NCI-H226 (cell line): ENCODE results near the gene ANTKMT.

Experiments
- DNase-seq: peaks from one replicate; pipeline ENCODE4 v3.0.0-alpha.2; 2015

Gene ANTKMT

GRCh38 chr16:715477-716199 lies 5.3 kb upstream of the ANTKMT start:
- DNase-seq, result peak; percentile 31

- peak; percentile 9 for DNase-seq
These were observed 4.8 kb upstream of the ANTKMT start for GRCh38 chr16:716200-716568.

DNA sequence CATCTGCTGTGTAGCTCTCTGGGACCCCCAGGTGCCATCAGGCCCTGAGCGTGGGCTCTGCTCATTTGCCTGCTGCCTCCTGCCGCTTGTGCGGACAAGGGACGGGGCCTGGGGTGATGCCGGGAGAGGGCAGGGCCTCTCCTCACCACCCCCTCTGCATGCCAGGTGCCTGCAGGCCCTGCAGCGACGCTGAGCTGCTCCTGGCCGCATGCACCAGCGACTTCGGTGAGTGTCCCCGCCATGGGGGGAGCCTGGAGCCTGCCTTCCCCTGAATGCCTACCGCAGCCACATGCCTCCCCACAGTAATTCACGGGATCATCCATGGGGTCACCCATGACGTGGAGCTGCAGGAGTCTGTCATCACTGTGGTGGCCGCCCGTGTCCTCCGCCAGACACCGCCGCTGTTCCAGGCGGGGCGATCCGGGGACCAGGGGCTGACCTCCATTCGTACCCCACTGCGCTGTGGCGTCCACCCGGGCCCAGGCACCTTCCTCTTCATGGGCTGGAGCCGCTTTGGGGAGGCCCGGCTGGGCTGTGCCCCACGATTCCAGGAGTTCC lies 4.1 kb upstream of the ANTKMT start:
- DNase-seq, result no peak

DNA sequence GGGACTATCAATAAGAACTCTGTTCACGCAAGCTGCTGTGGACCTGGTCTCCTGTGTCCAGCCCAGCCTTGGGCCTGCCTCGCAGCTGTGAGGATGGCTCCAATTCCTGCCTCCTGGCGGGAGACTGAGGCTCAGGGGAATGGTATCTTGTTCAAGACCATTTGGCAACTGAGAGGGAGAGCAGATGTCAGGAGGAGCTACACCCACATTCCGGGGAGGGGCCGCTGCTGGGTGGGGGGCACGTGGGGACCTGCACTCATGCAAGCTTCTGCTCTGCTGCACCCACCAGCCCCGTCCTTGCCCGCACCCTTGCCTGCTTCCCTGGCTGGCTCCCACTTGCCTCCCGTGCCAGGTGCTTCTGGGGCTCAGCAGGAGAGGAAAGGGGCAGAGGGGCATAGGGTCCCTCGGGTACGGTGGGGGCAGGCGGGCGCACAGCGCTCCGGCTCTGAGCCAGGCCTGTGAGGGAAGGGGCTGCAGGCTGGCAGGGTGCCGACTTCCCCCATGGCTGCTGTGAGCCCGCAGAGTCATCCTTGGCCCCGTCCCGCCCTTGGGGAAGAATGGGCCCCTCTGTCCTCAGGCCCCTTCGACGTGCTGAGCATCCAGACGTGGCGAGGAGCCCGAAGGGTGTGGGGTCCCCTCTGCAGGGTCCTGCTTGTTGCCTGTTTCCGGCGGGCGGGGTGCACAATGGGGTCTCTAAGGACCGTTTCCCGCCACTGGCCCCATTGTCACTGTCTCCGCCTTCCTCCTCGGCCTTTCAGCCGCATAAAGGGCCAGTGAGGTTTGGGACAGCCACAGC lies 3.3 kb upstream of the ANTKMT start:
- no peak for DNase-seq

- DNase-seq, result no peak
These were observed 2.6 kb upstream of the ANTKMT start for GRCh38 chr16:718389-718788.

DNA sequence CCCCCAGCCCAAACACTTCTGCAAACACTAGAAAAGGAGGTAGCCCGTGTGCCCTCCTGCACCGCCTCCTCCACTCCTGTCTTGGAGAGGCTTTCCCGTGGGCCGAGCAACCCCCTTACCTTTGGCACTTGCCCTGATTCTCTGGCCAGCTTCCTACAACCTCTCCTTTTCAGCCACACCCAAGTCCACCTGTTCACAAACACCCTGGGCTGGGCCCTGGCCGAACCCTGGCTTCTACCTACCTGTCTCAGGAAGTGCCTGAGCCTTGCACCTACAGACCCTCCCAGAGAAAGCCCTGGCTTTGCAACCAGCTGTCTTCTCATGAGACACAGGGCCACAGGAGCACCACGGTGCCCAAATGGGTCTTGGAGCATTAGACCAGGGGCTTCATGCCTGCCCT lies 2.0 kb upstream of the ANTKMT start:
- no peak for DNase-seq

DNA sequence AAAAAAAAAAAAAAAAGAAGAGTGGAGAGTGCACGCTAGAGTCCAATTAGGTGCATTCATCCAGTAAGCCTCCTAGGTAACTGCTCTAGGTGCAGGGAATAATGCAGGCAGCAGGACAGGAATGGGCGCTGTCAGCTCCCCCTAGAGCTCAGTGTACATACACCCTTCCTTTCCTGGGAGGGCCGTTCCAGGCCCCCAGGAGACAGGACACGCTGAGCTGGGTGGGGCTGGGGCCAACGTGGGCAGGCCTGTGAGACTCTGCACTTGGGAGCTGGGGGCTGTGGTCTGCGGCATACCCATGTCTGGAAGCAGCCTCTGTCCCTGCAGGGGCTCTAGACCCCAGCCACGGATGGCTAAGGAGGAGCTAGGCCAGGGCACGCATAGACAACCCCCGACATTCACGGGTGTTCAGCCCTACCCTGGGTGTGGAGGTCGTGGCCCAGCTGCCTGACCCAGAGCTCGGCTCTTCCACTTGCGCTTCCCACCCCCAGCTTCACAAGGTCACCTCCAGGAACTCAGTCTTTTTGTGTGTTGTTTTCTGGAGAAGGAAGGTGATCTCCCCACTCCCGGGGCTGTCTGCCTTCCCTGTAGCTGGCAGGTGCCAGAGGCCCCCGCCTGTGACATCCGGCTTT lies 1.0 kb upstream of the ANTKMT start:
- DNase-seq, result peak; percentile 44

DNA sequence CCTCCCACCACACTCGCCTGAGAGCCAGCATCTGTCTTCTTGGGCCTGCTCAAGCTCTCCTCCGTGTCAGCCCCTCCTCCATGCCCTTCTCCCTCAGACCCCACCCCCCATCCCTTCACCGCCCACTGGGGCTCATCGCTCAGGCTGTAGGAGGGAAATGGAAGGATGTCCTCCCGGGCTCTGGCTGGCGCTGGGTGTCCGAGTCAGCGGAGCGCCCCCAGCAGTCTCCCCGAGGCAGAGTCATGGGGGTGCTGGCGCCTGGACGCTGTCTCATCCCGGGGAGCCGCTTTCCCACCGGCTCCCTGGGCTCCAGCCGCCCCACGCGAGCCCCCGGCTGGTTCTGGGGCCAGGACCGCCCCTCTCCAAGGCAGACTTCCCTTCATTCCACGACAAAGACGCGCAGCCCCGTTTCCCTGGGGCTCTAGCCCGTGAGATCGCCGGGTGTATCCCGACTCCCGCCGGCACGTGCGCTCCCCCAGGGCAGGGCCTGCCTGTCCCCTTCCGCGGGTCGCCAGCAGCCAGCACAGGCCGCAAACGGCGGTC lies 428 bp upstream of the ANTKMT start:
- peak; percentile 82 for DNase-seq

- no peak for DNase-seq
These were observed 1.0 kb downstream of the ANTKMT start for GRCh38 chr16:721765-722540.

GRCh38 chr16:722835-723633 lies 2.1 kb downstream of the ANTKMT start:
- DNase-seq, result no peak

DNA sequence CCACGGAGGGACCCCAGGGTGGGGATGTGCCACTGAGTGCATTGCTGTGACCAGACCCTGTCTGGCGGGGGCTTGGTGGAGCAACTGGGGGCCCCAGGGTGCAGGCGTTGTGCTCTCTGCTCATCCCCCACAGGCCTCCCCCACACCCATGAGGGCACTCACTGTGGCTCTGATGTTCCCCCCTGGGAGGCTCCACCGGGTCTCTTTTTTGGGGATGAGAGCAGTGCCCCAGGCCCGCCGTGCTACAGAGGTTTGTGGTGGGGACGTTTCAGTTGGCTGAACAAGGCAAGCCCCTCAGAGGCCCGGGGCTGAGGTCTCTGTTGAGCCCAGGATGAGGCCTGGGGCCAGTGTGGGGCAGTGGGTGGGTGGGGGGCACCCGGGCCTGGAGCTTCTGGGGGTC lies 2.7 kb downstream of the ANTKMT start:
- DNase-seq, result no peak

- DNase-seq, result no peak
These were observed 3.5 kb downstream of the ANTKMT start for GRCh38 chr16:724188-725040.

DNA sequence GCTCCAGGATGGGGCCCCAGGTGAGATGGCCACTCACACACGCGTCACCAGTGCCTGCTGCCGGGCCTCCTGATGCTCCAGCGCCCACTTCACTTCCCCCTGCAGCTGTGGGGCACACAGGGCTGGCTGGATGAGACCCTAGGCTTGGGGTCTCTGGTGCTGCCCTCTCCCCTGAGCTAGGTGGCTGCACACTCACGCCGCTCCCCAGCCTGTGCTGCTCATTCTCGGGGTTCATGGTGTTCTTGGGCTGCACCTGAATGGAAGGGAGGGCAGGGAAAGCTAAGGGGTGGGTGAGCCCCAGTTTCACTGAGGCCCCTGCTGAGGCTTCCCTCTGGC lies 4.1 kb downstream of the ANTKMT start:
- DNase-seq, result no peak

- no peak for DNase-seq
These were observed 4.7 kb downstream of the ANTKMT start for GRCh38 chr16:725463-726187.

- DNase-seq, result no peak
These were observed 5.2 kb downstream of the ANTKMT start for GRCh38 chr16:726188-726437.

GRCh38 chr16:726438-727290 lies 5.7 kb downstream of the ANTKMT start, which contains the start of the genes CCDC78 and HAGHL:
Gene CCDC78, minus strand, starts transcription at chr16:726443. Its CDS starts 76 bp downstream, at chr16:726367.
Gene HAGHL, plus strand, starts transcription at chr16:727106. Its CDS starts 404 bp downstream, at chr16:727510.
- DNase-seq, result peak; percentile 55

DNA sequence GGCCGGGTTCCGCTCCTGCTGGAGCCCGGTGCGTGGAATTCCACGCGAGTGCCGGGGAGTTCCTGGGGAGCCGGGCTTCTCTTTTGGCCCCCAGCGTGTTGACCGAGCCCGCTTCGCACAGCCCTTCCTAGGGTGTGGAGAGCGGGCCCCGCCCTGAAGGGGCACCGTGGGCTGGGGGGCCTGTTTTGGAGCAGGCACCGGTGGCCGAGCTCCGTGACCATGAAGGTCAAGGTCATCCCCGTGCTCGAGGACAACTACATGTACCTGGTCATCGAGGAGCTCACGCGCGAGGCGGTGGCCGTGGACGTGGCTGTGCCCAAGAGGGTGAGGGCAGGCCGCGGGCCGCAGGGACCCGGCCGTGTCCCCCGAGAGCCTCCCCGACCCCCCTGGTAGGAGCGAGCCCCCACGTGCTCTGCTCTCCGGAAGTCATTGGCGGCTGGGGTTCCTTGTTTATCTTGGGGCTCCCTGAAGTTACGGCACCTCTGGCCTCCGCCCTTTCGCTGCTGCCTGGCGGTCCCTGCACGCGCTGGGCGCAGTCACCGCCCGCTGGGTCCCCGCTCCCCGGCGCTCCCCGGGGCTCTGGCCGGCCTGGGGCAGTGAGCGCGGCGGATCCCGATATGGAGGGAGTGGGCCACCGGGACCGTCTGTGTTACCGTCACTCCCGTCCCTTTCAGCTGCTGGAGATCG lies 6.5 kb downstream of the ANTKMT start:
- DNase-seq, result no peak

DNA sequence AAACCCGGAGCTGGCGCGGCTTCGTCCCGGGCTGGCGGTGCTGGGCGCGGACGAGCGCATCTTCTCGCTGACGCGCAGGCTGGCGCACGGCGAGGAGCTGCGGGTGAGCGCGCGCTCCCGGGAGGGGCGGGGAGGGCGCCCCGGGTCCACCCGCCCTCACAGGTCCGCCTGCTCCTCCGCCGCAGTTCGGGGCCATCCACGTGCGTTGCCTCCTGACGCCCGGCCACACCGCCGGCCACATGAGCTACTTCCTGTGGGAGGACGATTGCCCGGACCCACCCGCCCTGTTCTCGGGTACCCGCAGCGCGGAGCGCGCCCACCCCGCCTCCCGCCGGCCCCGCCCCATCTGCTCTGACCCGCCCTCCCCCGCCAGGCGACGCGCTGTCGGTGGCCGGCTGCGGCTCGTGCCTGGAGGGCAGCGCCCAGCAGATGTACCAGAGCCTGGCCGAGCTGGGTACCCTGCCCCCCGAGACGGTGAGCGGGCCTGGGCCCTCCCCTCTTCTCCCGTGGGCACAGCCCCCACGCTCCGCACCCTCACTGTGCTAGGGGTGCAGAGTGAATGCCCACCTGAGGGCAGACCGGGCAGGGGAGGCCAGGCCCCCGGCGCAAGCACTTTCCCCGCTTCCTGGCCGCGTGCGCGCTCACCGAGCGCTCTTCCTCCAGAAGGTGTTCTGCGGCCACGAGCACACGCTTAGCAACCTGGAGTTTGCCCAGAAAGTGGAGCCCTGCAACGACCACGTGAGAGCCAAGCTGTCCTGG lies 7.4 kb downstream of the ANTKMT start:
- peak; percentile 86 for DNase-seq
